ENCODE data around the gene GATM.

Gene GATM

DNA sequence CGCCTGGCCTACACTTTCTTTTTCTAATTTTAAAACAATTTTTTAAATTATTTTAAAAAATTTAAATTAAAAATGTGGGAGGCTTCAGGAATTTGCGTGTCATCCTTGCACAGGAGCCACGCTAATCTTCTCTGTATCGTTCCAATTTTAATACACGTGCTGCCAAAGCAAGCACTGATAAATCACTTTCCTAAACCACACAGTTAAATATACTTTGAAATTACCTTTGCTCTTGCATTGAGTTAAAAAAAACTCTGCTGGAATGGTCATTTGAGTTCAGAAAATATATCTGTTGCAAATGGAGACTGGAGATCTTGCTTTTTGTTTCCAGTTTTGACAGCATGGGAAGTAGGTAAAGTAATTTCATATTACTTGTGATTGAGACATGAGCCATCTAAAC is 23.6 kb downstream of the GATM start:
- no peak for TF ChIP-seq ZNF274 (IDR thresholded peaks at IDR 0.05; ENCODE audit: low read depth, low read length)
- H3K4me3 ChIP-seq (ENCODE audit: low read length): no peak overlapping the region

- TF ChIP-seq ZNF274 (IDR thresholded peaks at IDR 0.05; ENCODE audit: low read depth, low read length): no peak
- H3K4me3 ChIP-seq (ENCODE audit: low read length): no peak overlapping the region
Observed at GRCh38 chr15:45351227-45351626, 27.1 kb downstream of the GATM start.

DNA sequence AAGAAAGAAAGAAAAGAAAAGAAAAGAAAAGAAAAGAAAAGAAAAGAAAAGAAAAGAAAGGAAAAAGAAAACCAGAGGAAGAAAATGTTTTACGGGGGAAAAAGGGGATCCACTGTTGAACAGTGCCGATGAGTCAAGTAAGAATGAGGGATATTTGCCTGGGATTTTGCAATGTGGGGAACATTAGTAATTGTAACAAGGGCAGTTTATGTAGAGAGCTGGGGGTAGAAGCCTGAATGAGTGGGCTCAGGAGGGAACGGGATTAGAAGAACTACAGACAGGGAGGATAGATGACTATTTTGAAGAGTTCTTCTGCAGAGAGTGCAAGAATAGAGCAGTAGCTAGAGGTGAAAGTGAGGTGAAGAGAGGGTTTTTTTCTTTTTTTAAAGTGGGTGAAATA is 28.7 kb downstream of the GATM start:
- H3K4me3 ChIP-seq (ENCODE audit: low read length): no peak overlapping the region
- no peak for TF ChIP-seq ZNF274 (IDR thresholded peaks at IDR 0.05; ENCODE audit: low read depth, low read length)

GRCh38 chr15:45347989-45348388 is 30.4 kb downstream of the GATM start:
- no peak for TF ChIP-seq ZNF274 (IDR thresholded peaks at IDR 0.05; ENCODE audit: low read depth, low read length)
- no peak overlapping the region for H3K4me3 ChIP-seq (ENCODE audit: low read length)

- no peak for TF ChIP-seq ZNF274 (IDR thresholded peaks at IDR 0.05; ENCODE audit: low read depth, low read length)
- no peak overlapping the region for H3K4me3 ChIP-seq (ENCODE audit: low read length)
Observed at GRCh38 chr15:45347033-45347432, 31.3 kb downstream of the GATM start.

DNA sequence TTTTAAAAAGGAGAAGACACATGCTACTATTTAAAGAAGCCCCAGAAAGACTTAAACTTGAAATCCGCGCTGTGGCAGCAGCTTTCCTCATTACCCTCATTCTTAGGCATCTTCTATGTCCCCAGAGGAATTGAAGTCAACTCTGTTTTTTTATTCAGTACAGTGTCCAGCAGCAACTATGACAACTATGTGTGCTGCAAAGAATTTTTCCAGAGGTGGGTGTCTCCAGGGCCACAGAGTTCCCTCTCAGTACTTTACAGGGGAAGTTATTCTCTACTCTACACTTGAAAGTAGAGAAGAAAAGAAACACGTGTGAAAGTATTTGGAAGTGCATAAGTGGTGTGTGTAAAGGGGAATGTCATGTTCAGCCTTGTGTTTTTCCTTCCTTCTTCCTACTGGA is 32.0 kb downstream of the GATM start:
- no peak for TF ChIP-seq ZNF274 (IDR thresholded peaks at IDR 0.05; ENCODE audit: low read depth, low read length)
- H3K4me3 ChIP-seq (ENCODE audit: low read length): no peak overlapping the region

DNA sequence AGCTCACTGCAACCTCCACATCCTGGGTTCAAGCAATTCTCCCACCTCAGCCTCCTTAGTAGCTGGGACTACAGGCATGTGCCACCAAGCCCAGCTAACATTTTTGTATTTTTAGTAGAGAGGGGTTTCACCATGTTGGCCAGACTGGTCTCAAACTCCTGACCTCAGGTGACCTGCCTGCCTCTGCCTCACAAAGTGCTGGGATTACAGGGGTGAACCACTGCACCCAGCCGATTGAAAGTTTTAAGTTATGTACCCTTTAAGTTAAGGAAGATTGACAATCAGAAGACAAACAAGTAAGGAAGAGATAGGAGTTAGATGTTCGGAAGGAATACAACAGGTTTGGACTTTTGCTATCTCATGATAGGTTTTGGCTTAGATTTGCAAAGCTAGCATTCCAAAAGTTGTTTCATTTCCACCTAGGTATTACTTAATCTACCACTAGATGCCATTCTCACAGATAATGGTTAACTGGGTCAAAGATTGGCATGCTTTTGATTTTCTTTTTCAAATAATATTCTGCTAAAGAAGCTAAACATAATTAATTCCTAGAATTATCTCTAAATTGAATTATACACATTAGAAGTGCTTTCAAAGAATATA is 35.0 kb downstream of the GATM start:
- TF ChIP-seq ZNF274 (IDR thresholded peaks at IDR 0.05; ENCODE audit: low read depth, low read length): no peak

DNA sequence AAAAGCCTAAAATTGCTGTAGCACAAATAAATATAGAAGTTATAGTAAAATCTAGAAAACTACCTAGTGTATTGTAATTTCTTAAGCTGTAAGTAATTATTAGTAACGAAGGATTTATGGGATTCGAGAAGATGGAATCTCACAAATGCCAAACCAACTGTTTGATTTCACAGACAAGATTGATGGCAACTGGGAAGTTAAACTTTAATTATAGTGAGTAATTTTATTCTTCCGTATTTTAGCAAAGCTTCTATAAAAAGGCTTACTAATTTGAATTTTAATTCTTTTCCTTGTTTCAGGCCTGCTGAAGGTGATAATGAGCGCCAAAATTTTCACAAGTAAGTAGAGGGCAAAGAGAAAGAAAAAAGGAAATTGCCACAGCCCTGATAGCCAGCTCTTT is 36.6 kb downstream of the GATM start:
- H3K4me3 ChIP-seq (ENCODE audit: low read length): no peak overlapping the region
- no peak for TF ChIP-seq ZNF274 (IDR thresholded peaks at IDR 0.05; ENCODE audit: low read depth, low read length)

More for the DNA sequence above, 35.0 kb downstream of the GATM start:
- H3K4me3 ChIP-seq (ENCODE audit: low read length): no peak overlapping the region

DNA sequence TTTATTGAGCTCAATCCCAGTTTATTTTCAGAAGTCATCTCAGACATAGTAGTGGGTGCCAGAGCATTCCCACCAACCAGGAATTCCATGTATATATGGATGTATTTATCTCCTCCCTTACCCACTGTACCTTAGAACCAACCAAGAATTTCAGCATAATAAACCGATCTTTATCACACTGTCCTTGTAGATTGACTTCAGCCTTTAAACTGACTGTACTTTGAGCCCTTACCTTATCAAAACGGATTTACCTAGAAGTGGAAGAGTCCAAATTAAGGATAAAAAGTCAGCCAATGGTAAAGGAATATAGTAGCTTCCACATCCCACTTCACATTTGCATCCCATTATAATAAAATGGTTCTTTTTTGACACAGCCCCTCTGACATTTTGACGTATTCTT is 37.9 kb downstream of the GATM start:
- H3K4me3 ChIP-seq (ENCODE audit: low read length): no peak overlapping the region
- TF ChIP-seq ZNF274 (IDR thresholded peaks at IDR 0.05; ENCODE audit: low read depth, low read length): no peak

- no peak for TF ChIP-seq ZNF274 (IDR thresholded peaks at IDR 0.05; ENCODE audit: low read depth, low read length)
- H3K4me3 ChIP-seq (ENCODE audit: low read length): no peak overlapping the region
Observed at GRCh38 chr15:45338417-45338816, 39.9 kb downstream of the GATM start.

GRCh38 chr15:45337224-45337623 is 41.1 kb downstream of the GATM start:
- no peak for TF ChIP-seq ZNF274 (IDR thresholded peaks at IDR 0.05; ENCODE audit: low read depth, low read length)
- H3K4me3 ChIP-seq (ENCODE audit: low read length): no peak overlapping the region

GRCh38 chr15:45333550-45333949 is 44.8 kb downstream of the GATM start:
- H3K4me3 ChIP-seq (ENCODE audit: low read length): no peak overlapping the region
- no peak for TF ChIP-seq ZNF274 (IDR thresholded peaks at IDR 0.05; ENCODE audit: low read depth, low read length)

- no peak for TF ChIP-seq ZNF274 (IDR thresholded peaks at IDR 0.05; ENCODE audit: low read depth, low read length)
- H3K4me3 ChIP-seq (ENCODE audit: low read length): no peak overlapping the region
Observed at GRCh38 chr15:45332694-45333093, 45.6 kb downstream of the GATM start.

- no peak for TF ChIP-seq ZNF274 (IDR thresholded peaks at IDR 0.05; ENCODE audit: low read depth, low read length)
- H3K4me3 ChIP-seq (ENCODE audit: low read length): no peak overlapping the region
Observed at GRCh38 chr15:45331972-45332371, 46.4 kb downstream of the GATM start.

DNA sequence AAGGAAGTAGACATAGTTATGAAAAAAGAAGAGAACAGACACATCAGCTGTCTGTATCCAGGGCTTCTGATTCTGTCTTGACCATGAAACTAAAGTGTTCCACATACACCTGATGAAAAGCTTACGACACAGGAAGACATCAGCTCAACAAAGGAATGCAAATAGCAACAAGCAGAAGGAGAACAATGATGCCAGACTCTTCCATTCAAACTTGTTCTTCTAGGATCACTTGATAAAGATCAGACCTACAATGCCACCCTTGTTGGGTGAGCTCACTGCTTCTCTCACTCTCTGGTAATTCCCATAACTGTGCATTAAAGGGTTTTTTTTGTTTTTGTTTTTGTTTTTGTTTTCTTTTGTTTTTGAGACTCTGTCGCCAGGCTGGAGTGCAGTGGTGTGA is 49.7 kb downstream of the GATM start:
- no peak for TF ChIP-seq ZNF274 (IDR thresholded peaks at IDR 0.05; ENCODE audit: low read depth, low read length)
- H3K4me3 ChIP-seq (ENCODE audit: low read length): no peak overlapping the region

GRCh38 chr15:45326741-45327140 is 51.6 kb downstream of the GATM start:
- no peak overlapping the region for H3K4me3 ChIP-seq (ENCODE audit: low read length)
- no peak for TF ChIP-seq ZNF274 (IDR thresholded peaks at IDR 0.05; ENCODE audit: low read depth, low read length)

Measured in GM08714 (cell line).